ENCODE data around the gene PREP.

DNA sequence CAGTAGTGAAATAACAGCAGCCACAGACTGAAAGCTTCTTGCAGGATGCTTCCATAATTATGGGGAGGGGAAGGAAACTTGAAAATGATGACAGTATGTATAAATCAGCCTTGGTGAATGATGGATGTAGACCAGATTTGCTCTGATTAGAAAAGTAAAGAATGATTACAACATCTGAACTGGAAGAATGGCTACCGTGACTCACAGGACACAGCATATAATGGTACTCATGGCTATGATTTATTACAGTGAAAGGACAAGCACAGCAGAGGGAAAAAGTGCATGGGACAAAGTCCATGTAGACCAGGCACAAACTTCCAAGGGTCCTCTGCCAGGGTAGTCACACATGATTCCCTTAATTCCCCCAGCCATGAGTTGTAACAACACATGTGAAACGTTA lies 152.3 kb downstream of the PREP start:
- TF ChIP-seq, protein P1, sequence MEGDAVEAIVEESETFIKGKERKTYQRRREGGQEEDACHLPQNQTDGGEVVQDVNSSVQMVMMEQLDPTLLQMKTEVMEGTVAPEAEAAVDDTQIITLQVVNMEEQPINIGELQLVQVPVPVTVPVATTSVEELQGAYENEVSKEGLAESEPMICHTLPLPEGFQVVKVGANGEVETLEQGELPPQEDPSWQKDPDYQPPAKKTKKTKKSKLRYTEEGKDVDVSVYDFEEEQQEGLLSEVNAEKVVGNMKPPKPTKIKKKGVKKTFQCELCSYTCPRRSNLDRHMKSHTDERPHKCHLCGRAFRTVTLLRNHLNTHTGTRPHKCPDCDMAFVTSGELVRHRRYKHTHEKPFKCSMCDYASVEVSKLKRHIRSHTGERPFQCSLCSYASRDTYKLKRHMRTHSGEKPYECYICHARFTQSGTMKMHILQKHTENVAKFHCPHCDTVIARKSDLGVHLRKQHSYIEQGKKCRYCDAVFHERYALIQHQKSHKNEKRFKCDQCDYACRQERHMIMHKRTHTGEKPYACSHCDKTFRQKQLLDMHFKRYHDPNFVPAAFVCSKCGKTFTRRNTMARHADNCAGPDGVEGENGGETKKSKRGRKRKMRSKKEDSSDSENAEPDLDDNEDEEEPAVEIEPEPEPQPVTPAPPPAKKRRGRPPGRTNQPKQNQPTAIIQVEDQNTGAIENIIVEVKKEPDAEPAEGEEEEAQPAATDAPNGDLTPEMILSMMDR (IDR thresholded peaks at IDR 0.05; ENCODE audit: poor library complexity): no peak
- TF ChIP-seq EZH2 (IDR thresholded peaks at IDR 0.05; ENCODE audit: borderline replicate concordance) (no peak), EZH2phosphoT487 (IDR thresholded peaks at IDR 0.05; ENCODE audit: low read depth, severe bottlenecking, unreplicated experiment) (no peak)
